A172 (cell line): ENCODE measurements around the gene TSR3. TPM values are rescaled to one million over a fixed set of nuclear protein-coding genes. Genes with fewer than 3 reads are reported as not detected.
A peak's percentile ranks its signal among the peaks of the same experiment; 100 is the strongest.

Experiments
- DNase-seq: peaks from one replicate; pipeline ENCODE4 v3.0.0-alpha.2; 2015; ENCODE audit warnings: low spot score
- total RNA-seq: library from RNA; depleted of rRNA; stranded (reverse); fragments of >200 nt; shearing (Covaris generic); gene quantifications from 2 replicates; pipeline ENCODE4 v1.2.3, GENCODE V29; 2014

The TSR3 gene
- total RNA-seq, 1 experiment from 2014 or later = 179 TPM

DNA sequence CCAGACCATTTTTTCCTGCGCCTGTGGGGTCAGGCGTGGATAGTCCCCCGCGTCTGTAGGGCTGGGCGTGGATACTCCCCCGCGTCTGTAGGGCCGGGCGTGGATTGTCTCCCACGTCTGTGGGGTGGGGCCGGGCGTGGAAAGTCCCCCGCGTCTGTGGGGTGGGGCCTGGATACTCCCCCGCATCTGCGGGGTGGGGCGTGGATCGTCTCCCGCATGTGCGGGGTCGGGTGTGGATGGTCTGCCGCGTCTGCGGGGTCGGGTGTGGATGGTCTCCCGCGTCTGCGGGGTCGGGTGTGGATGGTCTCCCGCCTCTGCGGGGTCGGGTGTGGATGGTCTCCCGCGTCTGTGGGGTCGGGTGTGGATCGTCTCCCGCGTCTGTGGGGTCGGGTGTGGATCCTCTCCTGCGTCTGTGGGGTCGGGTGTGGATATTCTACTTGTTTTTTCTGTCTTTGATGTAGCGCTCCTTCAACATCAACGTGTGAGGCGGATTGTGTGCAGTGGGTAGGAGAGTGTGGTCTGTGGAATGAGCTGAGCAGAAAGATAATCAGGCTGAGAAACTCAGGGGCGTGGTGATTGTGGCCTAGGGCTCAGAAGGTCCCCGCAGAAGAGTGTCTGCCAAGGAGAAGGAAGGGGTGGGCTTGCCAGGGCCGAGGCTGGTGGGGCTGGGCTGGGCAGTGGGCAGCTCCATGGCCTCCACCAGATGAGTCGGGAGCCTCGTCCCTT is 3.3 kb upstream of the TSR3 start:
- no peak for DNase-seq

DNA sequence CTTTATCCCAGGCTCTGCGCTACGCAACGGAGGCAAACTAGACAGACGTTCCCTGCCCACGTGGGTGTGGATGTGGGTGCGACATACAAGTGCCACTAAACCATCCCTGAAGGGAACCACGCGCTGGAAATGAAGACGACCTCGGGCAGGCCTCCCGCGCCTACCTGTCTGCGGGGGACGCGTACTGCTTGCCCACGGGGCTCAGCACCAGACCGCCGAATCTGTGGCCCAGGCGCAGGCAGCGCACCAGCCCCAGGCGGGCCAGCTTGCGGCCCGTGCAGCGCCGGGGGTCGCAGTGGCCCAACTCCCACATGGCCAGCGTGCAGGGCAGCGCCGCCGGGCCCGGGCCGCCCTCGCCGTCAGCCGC is 480 bp downstream of the TSR3 start:
- no peak for DNase-seq

DNA sequence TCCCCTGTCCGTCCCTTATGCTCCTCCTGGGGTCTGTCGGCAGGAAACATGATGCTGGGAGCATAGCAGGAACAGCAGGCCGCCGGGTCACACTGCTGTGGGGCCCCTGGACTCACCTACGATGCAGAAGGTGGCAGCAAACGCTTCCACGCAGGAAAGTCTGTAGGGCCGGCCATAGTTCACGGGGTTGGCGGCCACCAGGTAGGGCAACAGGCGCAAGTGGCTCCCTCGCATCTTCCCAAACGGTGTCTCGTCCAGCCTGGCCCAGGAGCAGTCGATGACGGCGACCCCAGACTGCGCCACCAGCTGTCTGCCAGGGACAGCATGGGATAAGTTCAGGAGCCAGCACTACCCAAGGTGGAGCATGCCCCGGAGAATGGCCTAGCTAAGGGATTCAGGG is 987 bp downstream of the TSR3 start:
- no peak for DNase-seq

DNA sequence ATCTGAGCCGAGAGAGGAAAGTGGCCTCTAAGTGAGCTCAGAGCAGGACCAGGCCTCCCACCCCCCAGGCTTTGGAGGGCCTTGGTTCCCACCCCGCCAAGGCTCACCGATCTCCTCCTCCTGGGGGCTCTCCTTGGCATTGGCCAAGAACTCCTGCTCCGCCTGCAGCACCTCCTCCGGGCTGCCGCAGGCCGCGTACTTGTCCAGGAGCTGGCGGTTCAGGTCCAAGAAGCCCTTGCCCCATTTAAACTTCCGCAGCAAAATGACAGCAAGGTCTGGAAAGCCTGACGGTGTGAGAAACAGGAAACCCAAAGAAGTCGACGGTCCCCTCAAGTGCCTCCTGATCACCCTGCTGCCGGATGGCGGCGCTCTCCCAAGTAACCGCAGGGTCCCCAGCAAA is 1.7 kb downstream of the TSR3 start:
- no peak for DNase-seq

DNA sequence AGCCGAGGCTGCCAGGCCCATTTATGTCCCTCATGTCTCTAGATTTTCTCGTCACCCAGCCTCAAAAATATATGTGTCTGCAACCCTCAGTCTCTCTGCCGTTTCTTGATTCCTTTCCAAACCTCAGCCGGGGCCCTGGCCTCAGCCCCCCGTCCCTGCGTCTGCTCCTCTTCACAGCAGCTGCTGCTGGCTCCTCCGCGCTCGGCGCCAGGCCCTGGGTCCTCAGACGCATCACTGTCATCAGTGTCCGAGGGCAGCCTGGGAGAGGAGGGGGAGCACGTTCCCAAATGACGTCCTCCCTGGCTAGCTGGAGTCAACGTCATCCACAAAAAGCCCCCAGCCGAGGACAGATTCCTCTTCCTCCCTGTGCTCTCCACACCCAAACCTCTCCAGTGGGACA is 2.3 kb downstream of the TSR3 start:
- no peak for DNase-seq

DNA sequence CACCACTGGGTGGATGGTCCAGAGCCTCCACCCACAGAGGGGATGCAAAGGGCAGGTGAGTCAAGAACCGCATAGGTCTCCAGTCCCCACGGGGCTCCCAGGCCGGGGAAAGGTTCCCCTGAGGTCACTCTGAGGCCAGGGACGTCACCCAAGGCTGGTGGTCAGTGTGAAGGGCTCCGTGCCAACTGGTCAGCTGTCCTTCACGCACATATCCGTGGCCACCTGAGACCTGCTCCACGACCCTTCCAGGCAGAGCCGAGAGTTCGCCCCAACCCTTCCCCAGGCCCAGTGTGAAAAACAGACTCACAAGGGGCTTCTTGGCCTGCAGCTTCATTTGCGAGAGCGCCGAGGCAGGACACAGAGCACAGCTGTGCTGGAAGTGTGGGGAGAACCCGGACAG is 2.8 kb downstream of the TSR3 start:
- no peak for DNase-seq

DNA sequence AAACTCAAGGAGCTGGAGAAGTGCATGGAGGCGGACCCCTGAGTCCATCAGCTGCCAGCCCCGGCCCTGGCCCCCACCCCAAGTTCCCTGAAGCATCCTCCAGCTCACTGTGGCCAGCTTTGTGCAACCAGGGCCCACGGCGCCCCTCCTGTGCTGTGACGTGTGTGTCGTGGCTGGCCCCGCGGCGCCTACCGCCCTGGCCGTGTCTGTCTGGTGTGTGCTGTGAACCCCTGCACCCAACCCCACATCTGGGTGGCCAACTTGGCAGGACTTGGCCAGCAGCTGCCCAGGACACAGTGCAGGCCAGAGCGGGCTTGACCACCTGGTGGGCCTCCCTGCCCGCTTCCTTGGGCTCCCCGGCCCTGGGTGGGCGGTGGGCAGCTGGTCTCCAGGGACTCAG is 3.2 kb downstream of the TSR3 start:
- DNase-seq = no peak

DNA sequence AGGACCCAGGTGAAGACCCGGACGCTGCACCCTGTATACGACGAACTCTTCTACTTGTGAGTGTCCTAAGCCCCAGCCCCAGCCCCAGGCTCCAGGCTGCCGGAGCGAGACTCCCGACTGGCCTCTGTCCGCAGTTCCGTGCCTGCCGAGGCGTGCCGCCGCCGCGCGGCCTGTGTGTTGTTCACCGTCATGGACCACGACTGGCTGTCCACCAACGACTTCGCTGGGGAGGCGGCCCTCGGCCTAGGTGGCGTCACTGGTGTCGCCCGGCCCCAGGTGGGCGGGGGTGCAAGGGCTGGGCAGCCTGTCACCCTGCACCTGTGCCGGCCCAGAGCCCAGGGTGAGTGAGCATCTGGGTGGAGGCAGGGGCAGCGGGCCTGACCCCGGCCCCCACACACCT is 3.7 kb downstream of the TSR3 start:
- no peak for DNase-seq

DNA sequence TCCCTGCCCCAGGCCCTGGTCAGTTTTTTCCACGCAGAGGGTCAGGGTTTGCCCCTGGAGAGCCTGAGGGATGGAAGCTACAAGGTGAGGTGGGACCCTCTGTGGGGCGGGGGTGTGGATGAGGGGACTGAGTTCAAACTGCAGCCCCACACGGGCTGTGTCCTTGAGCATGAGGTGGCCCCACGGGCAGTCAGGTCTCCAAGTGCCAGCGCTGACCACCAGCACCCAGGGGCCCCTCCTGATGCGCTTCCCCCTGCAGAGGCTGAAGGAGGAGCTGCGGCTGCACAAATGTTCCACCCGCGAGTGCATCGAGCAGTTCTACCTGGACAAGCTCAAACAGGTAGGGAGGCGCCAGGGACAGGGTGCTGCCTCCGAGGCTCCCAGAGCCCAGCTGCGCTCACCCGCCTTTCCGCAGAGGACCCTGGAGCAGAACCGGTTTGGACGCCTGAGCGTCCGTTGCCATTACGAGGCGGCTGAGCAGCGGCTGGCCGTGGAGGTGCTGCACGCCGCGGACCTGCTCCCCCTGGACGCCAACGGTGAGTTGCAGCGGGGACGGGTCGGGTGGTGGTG is 4.3 kb downstream of the TSR3 start:
- DNase-seq = no peak

DNA sequence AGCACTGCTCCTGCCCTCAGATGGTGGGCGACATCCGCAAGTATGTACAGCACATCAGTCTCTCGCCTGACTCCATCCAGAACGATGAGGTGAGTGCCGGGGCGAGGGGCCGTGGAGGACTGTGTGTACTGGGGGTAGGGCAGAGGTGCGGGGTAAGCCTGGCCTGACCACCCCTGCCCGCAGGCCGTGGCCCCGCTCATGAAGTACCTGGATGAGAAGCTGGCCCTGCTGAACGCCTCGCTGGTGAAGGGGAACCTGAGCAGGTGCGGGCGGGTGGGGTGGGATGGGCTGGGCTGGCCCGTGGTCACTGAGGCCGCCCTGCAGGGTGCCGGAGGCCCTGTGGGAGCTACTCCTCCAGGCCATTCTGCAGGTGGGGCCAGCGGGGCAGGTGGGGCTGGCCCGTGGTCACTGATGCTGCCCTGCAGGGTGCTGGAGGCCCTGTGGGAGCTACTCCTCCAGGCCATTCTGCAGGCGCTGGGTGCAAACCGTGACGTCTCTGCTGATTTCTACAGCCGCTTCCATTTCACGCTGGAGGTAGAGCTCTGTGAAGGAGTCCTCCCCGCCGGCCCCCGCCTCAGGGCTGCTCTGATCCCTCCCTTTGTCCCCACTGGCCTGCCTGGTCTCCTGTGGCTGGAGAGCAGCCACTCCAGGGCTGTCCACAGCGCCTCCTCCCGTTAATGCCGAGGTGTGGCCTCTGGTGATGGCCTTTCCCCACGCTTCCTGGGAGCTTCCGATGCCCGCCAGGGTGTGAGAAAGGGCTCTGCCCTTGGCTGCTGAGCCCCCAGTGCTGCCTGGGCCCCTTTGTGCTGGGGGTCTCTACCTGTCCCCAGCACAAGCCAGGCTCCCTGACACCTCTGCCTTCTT is 5.0 kb downstream of the TSR3 start:
- DNase-seq = no peak

DNA sequence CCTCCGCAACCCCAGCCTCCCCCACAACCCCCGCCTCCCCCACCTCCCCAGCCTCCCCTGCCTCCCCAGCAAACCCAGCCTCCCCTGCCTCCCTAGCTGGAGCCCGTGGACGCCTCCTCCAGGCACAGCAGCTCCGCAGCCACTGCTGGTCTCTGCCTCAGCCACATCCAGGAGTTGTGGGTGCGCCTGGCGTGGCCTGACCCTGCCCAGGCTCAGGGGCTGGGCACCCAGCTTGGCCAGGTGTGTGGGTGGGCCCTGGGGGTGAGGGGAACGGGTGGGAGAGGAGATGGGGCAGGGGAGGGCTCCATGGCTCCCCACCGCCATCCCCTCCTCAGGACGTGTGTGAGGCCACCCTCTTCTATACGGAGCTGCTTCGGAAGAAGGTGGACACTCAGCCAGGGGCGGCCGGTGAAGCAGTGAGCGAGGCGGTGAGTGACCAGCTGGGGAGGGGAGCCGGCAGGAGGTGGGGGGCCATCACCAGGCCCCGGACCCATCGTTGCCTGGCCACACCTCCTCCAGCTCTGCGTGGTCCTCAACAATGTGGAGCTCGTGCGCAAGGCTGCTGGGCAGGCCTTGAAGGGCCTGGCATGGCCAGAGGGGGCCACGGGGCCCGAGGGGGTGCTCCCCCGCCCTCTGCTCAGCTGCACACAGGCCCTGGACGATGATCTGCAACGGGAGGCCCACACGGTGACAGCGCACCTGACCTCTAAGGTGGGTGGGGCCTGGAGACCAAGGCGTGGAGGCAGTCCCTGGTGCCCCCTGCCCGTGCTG is 5.8 kb downstream of the TSR3 start:
- no peak for DNase-seq

DNA sequence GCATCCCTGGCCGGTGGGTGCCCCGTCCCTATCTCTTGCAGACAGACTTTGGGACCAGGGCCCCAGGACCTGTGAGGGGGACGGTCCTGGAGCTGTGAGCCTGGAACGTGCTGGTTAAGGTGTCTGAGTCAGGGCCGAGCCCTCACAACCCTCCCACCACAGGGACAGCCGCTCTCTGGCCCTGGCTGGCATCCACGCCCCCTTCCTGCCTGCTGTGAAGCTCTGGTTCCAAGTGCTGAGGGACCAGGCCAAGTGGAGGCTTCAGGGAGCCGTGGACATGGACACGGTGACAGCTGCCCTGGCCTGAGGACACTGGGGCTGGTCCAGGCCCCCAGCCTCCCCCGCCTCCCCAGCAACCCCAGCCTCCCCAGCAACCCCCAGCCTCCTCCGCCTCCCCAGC is 6.6 kb downstream of the TSR3 start:
- DNase-seq = no peak

DNA sequence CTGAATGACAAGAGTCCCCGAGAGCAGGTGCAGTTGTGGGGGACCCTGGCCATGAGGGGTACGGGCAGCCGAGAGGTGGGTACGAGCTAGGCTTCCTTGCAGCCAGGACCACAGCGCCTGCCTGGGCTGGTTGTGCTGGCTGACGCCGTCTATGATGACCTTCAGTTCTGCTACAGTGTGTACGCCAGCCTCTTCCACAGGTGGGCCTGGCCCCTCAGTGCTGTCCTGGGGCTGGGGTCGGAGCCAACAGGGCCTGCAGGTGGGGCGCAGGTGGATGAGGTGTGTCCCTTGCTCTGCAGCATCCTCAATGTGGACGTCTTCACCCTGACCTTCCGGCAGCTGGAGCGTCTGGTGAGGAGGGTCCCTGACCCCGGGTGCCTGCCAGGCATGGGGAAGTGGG is 7.2 kb downstream of the TSR3 start:
- no peak for DNase-seq

DNA sequence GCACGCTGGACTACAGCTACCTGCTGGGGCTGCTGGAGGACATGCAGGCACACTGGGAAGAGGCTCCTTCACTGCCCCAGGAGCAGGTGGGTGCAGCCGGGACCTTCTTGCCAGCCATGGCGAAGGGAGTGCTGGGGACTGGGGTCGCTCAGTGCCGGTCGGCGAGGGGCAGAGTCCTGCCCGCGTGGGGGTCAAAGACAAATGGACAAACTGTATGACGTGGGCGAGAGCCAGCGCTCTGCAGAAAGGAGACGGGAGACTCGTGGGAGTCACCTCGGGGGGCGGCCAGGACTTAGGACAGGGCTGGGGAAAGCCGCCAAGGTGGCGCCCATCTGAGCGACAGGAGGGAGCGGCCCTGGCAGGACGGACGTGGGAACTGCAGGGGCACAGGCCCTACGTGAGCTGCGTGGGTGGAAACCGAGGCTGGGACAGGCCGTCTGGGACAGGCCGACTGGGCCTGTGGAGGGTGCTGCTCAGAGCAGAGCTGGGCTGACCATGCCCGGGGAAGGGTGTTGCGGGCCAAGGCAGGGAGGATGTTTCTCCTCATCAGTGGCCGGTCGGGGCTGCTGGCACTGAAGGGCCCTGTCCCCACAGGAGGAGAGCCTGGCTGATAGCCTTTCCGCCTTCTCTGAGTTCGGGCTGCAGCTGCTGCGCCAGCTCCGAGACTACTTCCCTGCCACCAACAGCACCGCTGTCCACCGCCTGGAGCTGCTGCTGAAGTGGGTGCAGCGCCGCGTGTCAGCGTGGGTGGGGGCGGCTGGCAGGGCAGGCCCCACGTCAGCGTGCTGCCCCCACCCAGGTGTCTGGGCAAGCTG is 8.0 kb downstream of the TSR3 start:
- DNase-seq = no peak

DNA sequence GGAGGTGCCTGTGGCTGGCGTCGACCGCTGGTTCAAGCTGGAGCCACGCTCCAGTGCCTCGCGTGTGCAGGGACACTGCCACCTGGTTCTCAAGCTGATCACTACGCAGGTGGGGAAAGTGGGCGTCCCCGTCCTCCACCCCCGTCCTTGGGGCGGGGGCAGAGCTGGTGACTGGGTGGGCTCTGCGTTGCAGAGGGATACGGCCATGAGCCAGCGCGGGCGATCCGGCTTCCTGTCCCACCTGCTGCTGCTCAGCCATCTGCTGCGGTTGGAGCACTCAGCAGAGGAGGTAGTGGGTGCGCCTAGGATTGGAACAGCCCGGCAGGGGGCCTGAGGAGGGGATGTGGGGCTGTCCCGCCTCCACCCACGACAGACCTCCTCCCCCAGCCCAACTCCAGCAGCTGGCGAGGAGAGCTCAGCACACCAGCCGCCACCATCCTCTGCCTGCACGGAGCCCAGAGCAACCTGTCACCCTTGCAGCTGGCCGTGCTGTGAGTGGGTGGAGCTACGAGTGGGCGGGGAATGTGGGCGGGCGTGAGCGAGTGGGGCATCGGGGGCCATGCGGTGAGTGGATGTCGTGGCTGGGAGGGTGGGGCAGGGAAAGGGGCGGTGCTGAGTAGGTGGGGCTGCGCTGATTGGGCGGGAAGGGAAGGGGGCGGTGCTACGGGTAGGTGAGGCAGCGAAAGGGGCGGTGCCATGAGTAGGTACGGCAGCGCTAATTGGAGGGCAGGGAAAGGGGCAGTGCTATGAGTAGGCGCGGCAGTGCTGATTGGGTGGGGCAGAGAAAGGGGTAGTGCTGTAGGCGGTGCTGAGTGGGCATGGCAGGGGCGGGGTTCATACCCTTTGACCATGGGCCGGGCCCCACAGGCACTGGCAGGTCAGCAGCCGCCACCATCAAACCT is 8.9 kb downstream of the TSR3 start:
- DNase-seq = peak; percentile 98

DNA sequence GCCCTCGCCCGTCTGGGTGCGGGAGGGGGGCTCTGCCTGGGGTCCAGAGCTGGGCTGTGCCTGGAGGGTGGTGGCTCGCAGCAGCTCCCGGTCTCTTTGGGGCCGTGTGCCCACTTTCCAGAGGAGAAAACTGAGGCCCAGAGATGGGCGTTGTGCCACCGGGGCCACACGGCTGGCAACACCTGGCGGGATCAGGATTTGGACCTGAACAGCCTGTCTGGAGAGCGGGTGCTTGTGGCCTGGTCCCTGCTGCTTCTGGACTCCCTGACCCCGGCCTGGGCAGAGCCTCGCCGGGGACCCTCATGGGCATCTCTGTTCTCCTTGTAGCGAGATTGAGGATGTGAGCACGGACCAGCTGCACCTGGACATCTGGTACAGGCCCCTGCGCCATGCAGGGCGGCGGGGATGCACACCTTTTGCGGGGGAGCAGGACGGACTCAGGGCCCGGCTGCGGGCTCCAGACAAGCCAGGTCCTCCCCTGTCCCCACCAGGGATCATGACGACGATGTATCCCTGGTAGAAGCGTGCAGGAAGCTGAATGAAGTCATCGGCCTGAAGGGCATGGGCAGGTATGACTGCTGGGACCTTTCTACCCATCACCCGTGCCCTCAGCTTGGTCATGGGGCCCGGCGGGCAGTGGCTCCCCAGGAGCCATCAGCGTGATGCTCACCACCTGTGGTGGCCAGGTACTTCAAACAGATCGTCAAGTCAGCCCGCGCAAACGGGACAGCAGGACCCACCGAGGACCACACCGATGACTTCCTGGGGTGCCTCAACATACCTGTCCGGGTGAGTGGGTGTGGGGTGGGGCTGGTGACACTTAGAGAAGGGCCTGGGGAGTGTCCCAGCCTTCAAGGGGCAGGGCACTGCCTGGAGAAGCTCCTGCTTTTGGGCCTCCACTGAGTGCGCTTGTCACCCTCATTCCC is 9.9 kb downstream of the TSR3 start:
- no peak for DNase-seq

DNA sequence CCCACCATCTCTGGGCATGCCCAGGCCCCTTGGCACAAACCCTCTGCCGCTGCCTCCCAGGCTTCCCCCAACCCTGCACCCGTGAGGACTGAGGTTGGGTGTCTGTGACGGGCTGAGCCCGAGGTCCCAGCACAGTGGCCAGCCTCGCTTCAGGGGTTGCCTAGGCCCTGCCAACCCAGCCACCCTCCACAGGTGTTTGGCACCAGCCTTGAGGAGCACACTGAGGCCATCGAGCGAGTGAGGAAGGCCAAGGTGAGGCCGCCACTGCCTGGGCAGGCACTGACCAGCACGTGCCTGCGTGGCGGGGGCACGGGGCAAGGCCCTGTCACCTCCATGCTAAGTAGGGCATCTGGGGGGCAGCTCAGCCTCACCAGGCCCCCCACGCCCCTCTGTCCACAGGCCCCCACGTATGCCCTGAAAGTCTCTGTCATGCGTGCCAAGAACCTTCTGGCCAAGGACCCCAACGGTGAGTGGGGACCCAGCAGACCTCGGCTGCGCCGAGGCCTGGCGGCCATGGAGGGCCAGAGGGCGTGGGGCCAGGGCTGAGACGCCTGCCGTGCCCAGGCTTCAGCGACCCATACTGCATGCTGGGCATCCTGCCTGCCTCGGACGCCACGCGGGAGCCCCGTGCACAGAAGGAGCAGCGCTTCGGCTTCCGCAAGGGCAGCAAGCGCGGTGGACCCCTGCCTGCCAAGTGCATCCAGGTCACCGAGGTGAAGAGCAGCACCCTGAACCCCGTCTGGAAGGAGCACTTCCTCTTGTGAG is 10.8 kb downstream of the TSR3 start:
- DNase-seq = no peak

DNA sequence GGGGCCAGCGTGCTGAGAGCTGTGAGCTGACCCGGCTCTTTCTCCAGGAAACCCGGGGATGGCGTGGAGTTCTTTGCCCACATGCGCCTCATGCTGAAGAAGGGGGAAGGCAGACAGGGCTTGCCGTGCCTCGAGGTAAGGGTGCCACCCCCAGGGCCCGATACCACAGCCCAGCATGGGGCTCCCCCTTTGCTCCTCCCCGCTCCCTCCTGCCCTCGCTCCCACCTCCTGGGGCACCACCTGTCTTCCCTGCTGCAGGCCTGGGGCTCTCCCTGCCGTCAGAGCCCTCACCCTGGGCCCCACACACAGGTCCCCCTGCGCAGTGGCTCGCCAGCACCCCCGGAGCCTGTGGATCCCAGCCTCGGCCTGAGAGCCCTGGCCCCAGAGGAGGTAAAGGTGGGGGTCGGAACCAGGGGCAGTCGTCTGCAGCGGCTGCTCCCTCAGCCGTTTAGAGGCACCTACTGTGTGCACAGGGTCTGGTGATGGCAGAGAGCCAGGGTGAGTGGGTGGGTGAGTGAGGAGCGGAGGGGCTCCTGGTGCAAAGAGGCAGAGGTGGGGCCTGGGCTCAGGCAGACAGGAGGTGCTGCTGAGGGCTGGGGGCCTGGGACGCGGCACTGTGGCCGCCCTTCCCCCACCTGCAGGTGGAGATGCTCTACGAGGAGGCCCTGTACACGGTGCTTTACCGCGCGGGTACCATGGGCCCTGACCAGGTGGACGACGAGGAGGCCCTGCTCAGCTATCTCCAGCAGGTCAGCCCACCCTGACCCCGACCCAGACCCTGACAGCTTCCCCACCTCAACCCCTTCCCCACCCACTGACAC is 12.6 kb downstream of the TSR3 start:
- no peak for DNase-seq
